Neural progenitor cell (in vitro differentiated cells): ENCODE measurements around the gene PCSK9. TPM values are rescaled to one million over a fixed set of nuclear protein-coding genes. Genes with fewer than 3 reads are reported as not detected.
A peak's percentile ranks its signal among the peaks of the same experiment; 100 is the strongest.

Experiments used
- DNase-seq: peaks from one replicate; pipeline ENCODE4 v3.0.0-alpha.2; 2016; ENCODE audit warnings: low spot score
- H2AFZ ChIP-seq: fragments of 200-600 bp; sonication (generic); replicated peaks from 2 replicates; pipeline ENCODE4 v1.6.1; 2016; ENCODE audit warnings: antibody characterized with exemption
- H3F3A ChIP-seq: fragments of 200-600 bp; sonication (generic); 2 replicates; pipeline ENCODE4 v1.6.1; 2016; ENCODE audit warnings: antibody characterized with exemption, low read depth
- H3K27ac ChIP-seq: fragments of 200-600 bp; sonication (generic); 2 replicates; pipeline ENCODE4 v1.5.1; 2016; ENCODE audit warnings: mild to moderate bottlenecking
- H3K27me3 ChIP-seq: fragments of 200-600 bp; sonication (generic); 2 replicates; pipeline ENCODE4 v1.6.1; 2016; ENCODE audit warnings: mild to moderate bottlenecking, moderate library complexity
- H3K36me3 ChIP-seq: fragments of 200-600 bp; sonication (generic); 2 replicates; pipeline ENCODE4 v1.5.1; 2016
- H3K4me1 ChIP-seq: fragments of 200-600 bp; sonication (generic); 2 replicates; pipeline ENCODE4 v1.6.1; 2016; ENCODE audit warnings: mixed run types
- H3K4me2 ChIP-seq: fragments of 200-600 bp; sonication (generic); 2 replicates; pipeline ENCODE4 v1.6.1; 2016
- H3K4me3 ChIP-seq: fragments of 200-600 bp; sonication (generic); 2 replicates; pipeline ENCODE4 v1.5.1; 2016
- H3K79me2 ChIP-seq: fragments of 200-600 bp; sonication (generic); 2 replicates; pipeline ENCODE4 v1.6.1; 2016; ENCODE audit warnings: low read depth
- H3K9ac ChIP-seq: fragments of 200-600 bp; sonication (generic); 2 replicates; pipeline ENCODE4 v1.6.1; 2016
- H3K9me3 ChIP-seq: fragments of 200-600 bp; sonication (generic); 2 replicates; pipeline ENCODE4 v1.5.1; 2016; ENCODE audit warnings: low read depth
- H4K20me1 ChIP-seq: fragments of 200-600 bp; sonication (generic); 2 replicates; pipeline ENCODE4 v1.6.1; 2016; ENCODE audit warnings: low read depth
- H3K27ac Mint-ChIP-seq: 3 replicates; pipeline ENCODE4 v1.8.0; 2021; ENCODE audit warnings: mixed read lengths
- H3K27me3 Mint-ChIP-seq: 2 replicates; pipeline ENCODE4 v1.8.0; 2022; ENCODE audit warnings: low read depth, mild to moderate bottlenecking, inconsistent platforms, moderate library complexity, mixed read lengths; ENCODE audit not compliant: insufficient read depth
- H3K36me3 Mint-ChIP-seq: 3 replicates; pipeline ENCODE4 v1.8.0; 2021; ENCODE audit warnings: mixed read lengths
- H3K4me1 Mint-ChIP-seq: 3 replicates; pipeline ENCODE4 v1.8.0; 2021; ENCODE audit warnings: mixed read lengths
- H3K4me3 Mint-ChIP-seq: 3 replicates; pipeline ENCODE4 v1.8.0; 2021; ENCODE audit warnings: mild to moderate bottlenecking, moderate library complexity, mixed read lengths
- H3K9me3 Mint-ChIP-seq: 3 replicates; pipeline ENCODE4 v1.8.0; 2020; ENCODE audit warnings: mixed read lengths
- EZH2 ChIP-seq: fragments of 200-600 bp; sonication (generic); IDR thresholded peaks from 2 replicates; pipeline ENCODE4 v1.6.1; 2017; ENCODE audit warnings: antibody characterized with exemption, mild to moderate bottlenecking, moderate library complexity
- EZH2phosphoT487 ChIP-seq: fragments of 200-600 bp; sonication (generic); IDR thresholded peaks from 2 replicates; pipeline ENCODE4 v1.6.1; 2017; ENCODE audit warnings: antibody characterized with exemption
- total RNA-seq: library from RNA; depleted of rRNA; stranded (reverse); fragments of >200 nt; gene quantifications from 2 replicates; pipeline ENCODE4 v1.2.3, GENCODE V29; 2015; ENCODE audit warnings: low replicate concordance
- TF ChIP-seq, protein P1 (sequence below): fragments of 200-600 bp; sonication (generic); IDR thresholded peaks from 2 replicates; pipeline ENCODE4 v1.5.1; 2017; ENCODE audit warnings: antibody characterized with exemption, mild to moderate bottlenecking

Gene PCSK9
- total RNA-seq, 1 donor from 2014 or later, result 4.5 TPM

DNA sequence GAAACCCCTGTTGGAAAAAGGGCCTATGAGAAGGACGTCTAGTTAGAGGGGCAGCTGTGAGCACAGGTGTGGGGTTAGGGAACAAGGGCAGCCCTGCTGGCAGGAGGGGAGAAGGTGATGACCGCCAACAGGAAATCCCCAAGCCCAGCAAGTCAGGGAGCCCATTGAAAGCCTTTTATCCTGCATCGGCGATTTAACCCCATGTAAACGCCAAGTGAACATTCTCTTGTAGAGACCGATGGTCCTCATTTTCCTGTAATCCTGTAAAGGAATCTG is 41.7 kb upstream of the PCSK9 start:
- H3K9me3 Mint-ChIP-seq, result no peaks in the 10 kb centered on the region
- H3K4me3 Mint-ChIP-seq, result peak overlapping the region; percentile 64
- H3K4me3 ChIP-seq, result no peak overlapping the region

DNA sequence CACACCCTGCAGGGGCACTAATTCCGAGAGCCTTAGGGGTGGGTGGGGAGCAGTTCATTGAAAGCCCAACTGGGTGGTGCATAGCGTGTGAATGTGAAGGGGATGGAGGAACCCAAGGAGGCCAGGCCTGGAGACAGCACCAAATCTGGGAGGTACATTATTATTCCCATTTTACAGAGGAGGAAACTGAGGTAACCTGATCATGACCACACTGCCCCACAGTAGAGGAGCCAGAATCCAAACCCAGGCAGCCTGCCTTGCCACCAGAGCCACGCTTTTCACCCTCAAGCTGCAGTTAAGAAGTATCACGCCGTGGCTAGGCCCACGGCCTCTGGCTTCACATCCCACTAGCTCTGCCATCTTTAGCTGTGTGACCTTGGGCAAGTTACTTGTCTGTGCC is 41.2 kb upstream of the PCSK9 start:
- Histone ChIP-seq H3F3A (peaks cover 9% of the 10 kb centered on the region), H3K9me3 (no peaks in the 10 kb centered on the region), H3K27me3 (peaks cover 72% of the 10 kb centered on the region), H3K4me2 (no peak overlapping the region), H3K36me3 (no peaks in the 10 kb centered on the region), H4K20me1 (peaks cover 2% of the 10 kb centered on the region), H3K9ac (no peak overlapping the region), H3K4me1 (peaks cover 14% of the 10 kb centered on the region), H2AFZ (no peak overlapping the region), H3K27ac (no peak overlapping the region), H3K4me3 (no peak overlapping the region), H3K79me2 (no peaks in the 10 kb centered on the region)
- Mint-ChIP-seq H3K4me1 (peaks cover 32% of the 10 kb centered on the region), H3K9me3 (no peaks in the 10 kb centered on the region), H3K27ac (no peak overlapping the region), H3K36me3 (no peaks in the 10 kb centered on the region), H3K27me3 (peaks cover 36% of the 10 kb centered on the region), H3K4me3 (no peak overlapping the region)
- no peak for DNase-seq
- TF ChIP-seq EZH2phosphoT487 (no peak), EZH2 (no peak)
- TF ChIP-seq, protein P1, sequence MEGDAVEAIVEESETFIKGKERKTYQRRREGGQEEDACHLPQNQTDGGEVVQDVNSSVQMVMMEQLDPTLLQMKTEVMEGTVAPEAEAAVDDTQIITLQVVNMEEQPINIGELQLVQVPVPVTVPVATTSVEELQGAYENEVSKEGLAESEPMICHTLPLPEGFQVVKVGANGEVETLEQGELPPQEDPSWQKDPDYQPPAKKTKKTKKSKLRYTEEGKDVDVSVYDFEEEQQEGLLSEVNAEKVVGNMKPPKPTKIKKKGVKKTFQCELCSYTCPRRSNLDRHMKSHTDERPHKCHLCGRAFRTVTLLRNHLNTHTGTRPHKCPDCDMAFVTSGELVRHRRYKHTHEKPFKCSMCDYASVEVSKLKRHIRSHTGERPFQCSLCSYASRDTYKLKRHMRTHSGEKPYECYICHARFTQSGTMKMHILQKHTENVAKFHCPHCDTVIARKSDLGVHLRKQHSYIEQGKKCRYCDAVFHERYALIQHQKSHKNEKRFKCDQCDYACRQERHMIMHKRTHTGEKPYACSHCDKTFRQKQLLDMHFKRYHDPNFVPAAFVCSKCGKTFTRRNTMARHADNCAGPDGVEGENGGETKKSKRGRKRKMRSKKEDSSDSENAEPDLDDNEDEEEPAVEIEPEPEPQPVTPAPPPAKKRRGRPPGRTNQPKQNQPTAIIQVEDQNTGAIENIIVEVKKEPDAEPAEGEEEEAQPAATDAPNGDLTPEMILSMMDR, result no peak

More for the DNA sequence above, 41.7 kb upstream of the PCSK9 start:
- Histone ChIP-seq H3K36me3 (no peaks in the 10 kb centered on the region), H3K9me3 (no peaks in the 10 kb centered on the region), H2AFZ (no peak overlapping the region), H3K27me3 (peaks cover 72% of the 10 kb centered on the region), H4K20me1 (peaks cover 2% of the 10 kb centered on the region), H3K4me2 (no peak overlapping the region), H3K79me2 (no peaks in the 10 kb centered on the region), H3K4me1 (peaks cover 14% of the 10 kb centered on the region), H3K9ac (no peak overlapping the region), H3F3A (peaks cover 9% of the 10 kb centered on the region), H3K27ac (no peak overlapping the region)
- no peaks in the 10 kb centered on the region for H3K36me3 Mint-ChIP-seq
- no peak for TF ChIP-seq EZH2
- TF ChIP-seq, protein P1, result no peak
- TF ChIP-seq EZH2phosphoT487, result peak; percentile 32
- no peak overlapping the region for H3K27ac Mint-ChIP-seq
- peaks cover 32% of the 10 kb centered on the region for H3K4me1 Mint-ChIP-seq
- H3K27me3 Mint-ChIP-seq, result peaks cover 36% of the 10 kb centered on the region
- no peak for DNase-seq

DNA sequence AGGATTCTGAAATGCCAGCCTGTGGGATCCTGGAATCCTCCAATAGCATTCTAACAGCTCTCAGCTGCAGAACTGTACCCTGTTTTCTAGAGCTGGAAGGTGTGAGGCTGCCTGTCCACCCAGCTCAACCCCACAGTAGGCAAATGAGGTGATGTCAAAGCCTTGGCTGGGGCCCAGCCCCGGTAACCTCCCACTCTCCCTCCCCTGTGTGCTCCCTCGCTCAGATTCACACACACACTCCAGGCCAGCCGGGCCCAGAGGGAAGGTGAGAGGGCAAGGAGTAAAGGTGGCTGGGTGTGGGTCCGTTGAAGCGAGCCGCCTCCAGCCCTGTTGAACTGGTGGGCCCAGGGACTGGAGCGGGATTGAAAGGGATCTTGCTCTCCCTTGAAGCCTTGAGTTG is 40.7 kb upstream of the PCSK9 start, which contains the start of gene BSND:
Gene BSND (plus strand): TSS at position 257 of the 400 bp plus-strand sequence. CDS start 254 bp downstream, outside the sequence.
- TF ChIP-seq EZH2 (no peak), EZH2phosphoT487 (no peak)
- TF ChIP-seq, protein P1, result no peak
- Histone ChIP-seq H3K9me3 (no peaks in the 10 kb centered on the region), H3K4me1 (peaks cover 14% of the 10 kb centered on the region), H2AFZ (no peak within 1 kb of the TSS), H3K9ac (no peak within 1 kb of the TSS), H3K79me2 (no peaks in the 10 kb centered on the region), H3K4me2 (no peak within 1 kb of the TSS), H4K20me1 (peaks cover 2% of the 10 kb centered on the region), H3K36me3 (no peaks in the 10 kb centered on the region), H3K27ac (no peak within 1 kb of the TSS), H3F3A (peaks cover 9% of the 10 kb centered on the region), H3K4me3 (no peak within 1 kb of the TSS), H3K27me3 (peaks cover 72% of the 10 kb centered on the region)
- DNase-seq, result no peak
- Mint-ChIP-seq H3K27ac (no peak within 1 kb of the TSS), H3K4me1 (peaks cover 32% of the 10 kb centered on the region), H3K4me3 (no peak within 1 kb of the TSS), H3K36me3 (no peaks in the 10 kb centered on the region), H3K9me3 (no peaks in the 10 kb centered on the region), H3K27me3 (peaks cover 39% of the 10 kb centered on the region)
